GM21381 (cell line): ENCODE measurements around the gene CERS1.

Experiments used
- ATAC-seq: cut with Tn5 transposase; IDR thresholded peaks from one replicate; pipeline ENCODE4 v1.9.1; 2021; ENCODE audit warnings: mild to moderate bottlenecking, moderate library complexity; ENCODE audit not compliant: unreplicated experiment

Gene CERS1

DNA sequence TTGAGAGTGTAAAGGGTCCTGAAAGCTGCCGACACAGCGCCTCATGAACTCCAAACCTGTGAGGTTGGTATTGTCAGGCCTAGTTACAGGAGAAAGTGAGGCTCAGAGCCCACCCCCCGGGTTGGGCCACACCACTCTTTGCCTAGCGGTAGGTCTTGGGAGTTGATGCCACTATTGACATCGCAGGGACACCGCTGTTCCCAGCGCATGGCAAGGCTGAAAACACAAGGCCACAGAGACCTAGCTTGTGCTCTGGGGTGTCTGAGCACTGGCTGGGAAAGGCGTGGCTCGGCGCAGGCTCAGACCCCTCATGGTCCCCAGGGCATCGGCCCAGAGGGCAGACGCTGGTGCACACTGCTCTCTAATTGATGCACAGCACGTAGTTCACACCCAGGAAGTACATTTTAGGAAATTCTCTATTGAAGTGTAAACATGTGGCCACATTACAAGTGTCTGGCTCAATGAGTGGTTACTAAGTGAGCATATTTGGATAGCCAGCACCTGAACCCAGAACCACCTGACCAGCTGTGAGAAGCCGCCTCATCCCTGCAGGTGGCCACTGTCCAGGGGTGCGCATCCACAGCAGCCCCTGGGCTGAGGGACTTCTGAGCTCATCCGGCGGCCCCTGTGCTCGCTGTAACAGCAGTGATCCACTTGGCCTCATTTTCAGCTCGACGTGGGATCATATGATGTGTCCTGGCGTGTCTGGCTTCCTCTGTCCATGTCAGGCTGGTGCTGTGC is 36.9 kb downstream of the CERS1 start:
- no peak for ATAC-seq

DNA sequence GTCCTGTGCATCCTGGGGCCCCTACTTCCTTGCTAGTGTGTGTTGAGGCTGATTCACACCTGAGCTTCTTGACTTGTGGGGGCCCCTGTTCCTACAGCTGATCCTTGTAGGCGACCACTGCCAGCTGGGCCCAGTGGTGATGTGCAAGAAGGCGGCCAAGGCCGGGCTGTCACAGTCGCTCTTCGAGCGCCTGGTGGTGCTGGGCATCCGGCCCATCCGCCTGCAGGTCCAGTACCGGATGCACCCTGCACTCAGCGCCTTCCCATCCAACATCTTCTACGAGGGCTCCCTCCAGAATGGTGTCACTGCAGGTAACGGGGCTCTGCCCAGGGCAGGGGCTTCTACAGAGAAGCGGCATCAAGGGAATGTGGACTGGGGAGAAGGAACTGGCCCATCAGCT is 38.7 kb downstream of the CERS1 start:
- no peak for ATAC-seq

DNA sequence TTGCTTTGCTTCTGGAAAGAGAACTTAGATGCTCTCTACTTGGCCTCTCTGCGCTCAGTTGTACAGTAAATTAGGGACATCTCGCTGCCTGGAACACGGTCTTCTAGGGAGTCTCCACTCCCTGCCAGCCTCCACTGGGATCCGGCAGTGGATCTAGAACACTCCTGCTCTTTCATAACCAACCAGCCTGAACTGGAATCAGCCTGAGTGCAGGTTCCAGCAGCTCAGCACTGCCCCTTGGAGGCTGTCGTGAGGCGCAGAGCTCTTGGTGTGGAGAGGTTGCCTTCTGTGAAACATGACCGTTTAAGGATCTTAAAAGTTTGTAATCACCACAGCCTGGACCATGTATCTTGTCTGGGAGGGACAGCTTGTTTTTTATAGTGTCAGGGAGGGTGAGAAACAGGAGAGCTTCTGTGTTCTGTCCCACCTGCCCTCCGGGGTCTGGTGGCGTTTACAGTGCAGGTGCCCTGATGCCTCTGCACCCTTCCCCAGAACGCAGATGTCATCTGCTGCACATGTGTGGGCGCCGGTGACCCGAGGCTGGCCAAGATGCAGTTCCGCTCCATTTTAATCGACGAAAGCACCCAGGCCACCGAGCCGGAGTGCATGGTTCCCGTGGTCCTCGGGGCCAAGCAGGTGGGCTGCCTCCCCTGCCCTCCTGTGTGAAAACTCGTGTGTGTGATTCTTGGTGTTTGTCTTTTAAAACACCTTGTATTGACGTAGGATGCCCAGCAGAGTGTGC is 39.4 kb downstream of the CERS1 start:
- no peak for ATAC-seq

DNA sequence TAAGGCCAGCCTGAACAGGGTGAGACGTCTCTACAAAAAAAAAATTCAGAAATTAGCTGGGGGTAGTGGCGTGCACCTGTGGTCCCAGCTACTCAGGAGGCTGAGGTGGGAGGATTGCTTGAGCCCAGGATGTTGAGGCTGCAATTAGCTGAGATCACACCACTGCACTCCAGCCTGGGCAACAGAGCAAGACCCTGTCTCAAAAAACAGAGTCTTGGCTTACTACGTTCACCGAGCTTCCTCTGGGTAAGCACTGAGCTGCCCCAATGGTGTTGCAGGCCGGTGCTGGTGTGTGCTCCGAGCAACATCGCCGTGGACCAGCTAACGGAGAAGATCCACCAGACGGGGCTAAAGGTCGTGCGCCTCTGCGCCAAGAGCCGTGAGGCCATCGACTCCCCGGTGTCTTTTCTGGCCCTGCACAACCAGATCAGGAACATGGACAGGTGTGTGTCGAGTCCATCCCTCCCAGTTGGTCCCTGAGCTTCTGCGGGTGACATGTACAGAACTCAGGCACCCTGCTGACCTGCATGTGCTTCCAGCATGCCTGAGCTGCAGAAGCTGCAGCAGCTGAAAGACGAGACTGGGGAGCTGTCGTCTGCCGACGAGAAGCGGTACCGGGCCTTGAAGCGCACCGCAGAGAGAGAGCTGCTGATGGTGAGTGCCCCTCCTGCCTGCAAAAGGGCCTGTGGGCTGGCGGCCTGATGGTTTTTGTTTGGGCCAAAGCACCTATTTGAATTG is 40.1 kb downstream of the CERS1 start:
- no peak for ATAC-seq

DNA sequence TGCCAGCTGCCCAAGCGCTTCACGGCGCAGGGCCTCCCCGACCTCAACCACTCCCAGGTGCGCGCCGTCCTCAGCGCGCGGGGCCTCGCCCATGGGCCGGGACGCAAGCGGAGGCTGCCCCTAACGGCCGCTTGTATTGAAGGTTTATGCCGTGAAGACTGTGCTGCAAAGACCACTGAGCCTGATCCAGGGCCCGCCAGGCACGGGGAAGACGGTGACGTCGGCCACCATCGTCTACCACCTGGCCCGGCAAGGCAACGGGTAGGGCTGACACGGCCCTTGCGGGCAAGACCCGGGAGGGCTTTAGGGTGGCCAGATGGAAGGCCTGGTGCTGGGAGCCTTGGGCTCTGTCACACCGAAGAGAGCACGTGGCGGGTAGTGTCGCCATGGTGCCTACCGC is 41.0 kb downstream of the CERS1 start:
- ATAC-seq: no peak

DNA sequence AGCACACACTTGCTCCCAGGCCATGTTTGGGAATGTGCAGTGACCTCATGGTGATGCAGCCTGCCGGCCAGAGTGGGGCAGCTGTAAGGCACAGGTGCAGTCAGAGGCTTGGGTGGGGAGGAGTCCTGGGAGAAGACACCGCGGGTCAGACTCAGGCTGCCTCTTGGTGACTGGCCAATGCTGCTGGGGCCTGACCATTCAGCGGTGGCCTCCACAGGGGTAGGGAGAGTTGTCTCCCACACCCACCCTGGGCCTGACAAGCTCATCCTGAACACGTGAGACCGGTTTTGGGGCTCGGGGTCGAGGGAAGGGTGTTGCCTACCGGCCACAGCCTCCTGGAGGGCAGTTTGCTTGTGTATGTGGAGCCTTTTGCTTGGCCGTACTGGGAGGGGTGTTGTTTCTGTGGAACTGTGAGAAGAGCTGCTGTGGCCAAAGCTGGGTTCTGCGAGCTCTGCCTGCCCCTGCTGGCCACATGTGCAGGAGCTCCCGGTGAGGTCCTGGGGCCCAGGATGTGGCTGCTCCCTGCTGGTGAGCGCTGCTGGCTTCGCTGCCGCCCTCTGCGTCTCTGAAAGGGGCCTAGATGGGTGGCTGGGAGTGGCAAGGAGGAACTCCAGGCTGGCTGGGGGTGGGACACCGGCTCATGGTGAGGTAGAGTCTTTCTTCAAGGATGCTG is 42.1 kb downstream of the CERS1 start:
- no peak for ATAC-seq

DNA sequence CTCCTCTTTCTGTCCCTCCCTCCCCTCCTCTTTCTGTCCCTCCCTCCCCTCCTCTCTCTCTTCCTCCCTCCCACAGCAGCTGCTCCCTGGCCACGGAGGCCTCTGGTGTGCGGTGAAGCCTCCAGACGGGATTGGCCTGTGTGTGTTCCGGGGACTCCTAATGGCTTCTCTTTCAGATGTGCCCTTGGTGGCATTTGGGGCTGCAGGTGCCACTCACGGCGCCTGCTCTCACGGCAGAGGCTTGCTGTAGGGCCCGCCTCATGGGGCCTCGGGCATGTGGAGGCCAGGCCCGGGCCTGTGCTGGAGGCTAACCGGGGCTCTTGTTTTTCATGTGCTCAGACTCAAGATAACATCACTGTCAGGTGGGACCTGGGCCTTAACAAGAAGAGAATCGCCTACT is 43.3 kb downstream of the CERS1 start:
- ATAC-seq: no peak

DNA sequence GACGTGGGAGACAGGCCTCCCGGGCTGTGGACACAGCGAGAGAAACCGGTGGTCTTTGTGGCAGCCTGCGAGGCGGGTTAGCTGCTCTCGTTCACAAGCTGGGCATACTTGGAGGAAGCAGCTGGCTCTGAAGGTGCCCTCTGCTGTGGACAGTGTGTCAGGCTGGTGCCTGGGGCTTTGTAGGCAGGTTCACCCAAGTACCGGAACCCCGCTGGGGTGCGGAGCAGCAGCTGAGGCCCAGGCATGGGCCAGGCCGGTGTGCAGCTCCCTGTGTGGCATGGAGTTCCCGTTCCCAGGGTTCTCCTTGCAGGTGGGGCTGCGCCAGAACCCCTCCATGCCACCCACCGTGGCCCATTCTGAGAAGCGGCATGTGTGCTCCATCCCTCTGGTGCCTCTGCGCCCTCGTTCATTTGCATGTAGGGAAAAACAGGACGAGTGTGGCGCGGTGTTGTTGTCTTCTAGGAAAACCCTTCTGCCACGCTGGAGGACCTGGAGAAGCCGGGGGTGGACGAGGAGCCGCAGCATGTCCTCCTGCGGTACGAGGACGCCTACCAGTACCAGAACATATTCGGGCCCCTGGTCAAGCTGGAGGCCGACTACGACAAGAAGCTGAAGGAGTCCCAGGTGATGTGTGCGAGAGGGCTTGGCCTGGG is 44.2 kb downstream of the CERS1 start:
- ATAC-seq: no peak

DNA sequence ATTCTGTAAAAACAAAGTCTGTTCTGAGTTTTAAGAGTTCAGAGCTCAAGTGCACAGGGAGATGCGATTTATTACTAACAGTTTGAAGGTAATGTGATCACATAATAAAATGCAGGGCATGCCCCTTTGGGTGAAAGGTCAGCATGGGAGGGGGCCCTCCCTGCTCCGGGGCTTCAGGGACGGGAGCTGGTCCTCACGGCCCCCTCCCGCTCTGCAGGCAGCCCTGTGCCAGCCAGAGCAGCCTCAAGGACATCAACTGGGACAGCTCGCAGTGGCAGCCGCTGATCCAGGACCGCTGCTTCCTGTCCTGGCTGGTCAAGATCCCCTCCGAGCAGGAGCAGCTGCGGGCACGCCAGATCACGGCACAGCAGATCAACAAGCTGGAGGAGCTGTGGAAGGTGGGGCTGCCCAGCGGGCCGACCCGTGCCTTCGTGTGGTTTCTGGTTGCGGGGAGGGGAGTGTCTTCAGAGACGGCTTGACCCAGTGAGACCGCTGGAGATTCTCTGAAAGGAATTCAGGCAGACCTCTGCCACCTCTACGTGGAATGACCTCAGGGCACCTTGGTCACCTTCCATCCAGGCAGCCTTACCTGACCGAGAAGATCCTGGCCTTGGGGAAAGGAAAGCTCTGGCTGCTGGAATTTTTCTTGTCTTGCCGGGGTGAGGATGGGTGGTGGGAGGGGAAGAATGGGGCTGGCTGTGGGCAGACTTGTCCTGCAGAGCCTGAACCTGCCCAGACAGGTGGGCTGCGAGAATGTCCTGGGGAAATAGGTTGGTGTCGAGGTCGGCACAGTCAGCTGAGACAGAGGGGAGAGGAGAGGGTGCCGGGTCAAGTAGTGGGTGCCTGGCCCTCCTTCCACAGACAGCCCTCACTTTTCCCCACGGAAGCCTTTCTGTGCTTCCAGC is 45.2 kb downstream of the CERS1 start:
- ATAC-seq: no peak

DNA sequence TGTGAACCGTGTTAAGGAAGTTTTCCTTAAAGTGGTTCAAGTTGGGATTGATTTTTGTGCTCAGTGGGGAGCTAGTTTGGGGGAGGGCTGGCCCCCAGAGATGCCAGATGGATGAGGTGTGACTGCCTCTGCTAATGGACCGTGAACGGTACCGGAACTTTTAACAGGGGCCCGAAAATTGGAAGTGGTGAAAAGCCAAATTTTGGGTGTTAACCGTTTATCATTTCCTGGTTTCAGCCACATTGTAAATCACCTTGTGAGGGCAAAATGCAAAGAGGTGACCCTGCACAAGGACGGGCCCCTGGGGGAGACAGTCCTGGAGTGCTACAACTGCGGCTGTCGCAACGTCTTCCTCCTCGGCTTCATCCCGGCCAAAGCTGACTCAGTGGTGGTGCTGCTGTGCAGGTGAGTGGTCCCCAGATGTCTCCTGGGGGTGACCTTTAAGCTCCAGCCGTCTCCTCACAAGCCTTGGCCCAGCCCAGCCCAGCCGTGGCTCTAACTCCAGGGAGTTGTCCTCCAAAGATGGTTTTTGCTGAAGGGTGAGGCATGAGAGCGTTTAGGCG is 46.0 kb downstream of the CERS1 start:
- ATAC-seq: no peak

DNA sequence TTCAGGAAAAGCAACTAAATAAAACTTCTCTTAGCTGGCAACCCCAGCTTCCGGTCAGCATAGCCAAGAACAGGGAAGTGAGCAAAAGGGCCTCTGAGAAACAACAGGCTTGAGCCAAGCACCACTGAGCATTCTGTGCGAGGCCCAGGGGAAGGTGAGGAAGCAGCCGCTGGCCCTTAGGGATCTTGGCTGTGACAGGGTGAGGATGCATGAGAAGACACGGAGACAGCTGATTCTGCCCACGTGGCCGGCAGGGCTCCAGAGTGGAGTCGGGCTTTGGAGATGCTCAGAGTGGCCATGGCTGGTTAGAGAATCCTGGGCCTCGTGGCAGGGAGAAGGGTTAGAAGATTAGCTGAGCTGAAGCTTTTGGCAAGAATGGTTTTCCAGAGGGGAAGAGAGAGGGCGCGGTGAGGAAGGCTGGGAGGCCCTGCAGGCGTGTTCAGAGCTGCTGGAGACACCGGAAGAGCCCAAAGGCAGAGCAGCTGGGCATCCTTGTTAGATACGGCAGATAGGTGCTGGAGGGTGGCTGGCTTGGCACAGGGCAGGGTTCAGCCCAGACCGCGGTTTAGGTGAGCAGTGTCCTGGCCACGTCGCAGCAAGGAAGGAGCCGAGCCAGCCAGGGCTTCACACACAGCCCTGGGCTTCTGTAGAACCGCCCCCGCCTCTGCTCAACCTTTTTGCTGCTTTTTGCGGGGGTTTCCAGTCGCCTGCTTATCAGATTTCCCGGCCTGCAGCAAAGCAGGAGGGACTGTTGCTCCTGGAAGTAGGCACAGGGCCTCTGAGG is 46.9 kb downstream of the CERS1 start:
- ATAC-seq: no peak

DNA sequence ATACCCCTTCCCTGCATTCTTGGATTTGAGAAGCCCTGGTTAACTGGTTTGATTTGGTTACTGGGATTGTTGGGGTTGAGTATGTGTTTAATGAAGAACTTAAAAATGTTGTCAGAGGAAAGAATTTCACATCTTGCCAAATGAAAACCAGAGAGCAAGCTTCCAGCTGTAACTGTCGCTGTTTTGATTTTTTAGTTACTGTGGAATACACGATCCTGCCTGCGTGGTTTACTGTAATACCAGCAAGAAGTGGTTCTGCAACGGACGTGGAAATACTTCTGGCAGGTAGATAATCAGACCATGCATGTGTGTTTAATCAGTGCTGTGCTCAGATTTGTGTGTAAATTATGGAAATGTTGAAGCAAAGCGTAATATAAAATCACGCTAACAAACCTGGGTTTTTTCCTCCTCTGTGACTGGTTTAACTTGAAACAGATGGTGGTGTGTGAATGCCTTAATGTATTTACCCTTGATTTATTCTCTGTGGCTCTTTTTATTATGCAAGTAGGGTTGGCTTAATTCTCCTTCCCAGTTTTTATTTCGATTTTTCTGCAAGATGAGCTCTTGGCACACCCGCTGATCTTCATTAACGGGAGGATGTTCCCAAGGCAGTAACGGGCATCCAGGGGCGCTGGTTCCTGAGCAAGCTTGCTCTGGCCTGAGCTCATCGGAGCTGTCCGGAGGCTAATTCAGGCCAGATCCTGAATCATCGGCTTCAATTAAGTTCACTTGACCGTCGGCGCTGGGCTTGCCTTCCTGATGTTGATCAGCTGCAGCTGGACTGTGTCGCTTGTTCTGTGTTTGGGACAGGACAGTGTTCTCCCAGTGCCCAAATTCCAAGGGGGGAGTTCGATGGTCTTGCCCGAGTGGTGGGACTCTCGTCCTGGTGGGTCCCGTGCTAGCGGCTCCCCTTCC is 48.2 kb downstream of the CERS1 start:
- ATAC-seq: no peak

DNA sequence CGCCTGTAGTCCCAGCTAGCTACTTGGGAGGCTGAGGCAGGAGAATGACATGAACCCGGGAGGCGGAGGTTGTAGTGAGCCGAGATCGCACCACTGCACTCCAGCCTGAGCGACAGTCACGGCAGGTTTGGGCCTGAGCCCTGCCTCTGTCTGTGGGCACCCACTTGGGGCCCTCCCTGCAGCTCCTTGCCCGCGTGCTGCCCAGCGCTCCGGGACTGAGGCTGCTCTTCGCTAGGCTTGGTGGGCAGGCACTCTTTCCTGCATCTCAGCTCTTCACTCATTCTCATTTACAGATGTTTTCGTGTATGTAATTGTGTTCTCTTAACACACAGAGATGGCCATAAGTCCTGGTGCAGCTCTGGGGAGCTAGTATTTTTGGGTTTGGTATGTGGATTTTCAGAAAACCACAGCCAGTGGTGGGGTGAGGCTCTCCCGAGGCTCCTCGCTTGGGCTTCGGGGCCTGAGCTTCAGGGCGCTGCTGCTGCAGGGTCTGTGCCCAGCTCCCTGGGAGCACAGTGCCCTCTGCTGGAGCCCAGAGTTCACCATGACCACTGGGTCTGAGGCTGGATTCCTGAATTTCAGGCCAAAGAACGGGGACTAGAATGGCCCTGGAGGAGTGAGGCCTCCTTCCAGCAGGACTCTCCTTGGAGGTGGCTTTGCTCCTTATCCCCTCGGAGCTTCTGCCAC is 49.0 kb downstream of the CERS1 start:
- no peak for ATAC-seq

DNA sequence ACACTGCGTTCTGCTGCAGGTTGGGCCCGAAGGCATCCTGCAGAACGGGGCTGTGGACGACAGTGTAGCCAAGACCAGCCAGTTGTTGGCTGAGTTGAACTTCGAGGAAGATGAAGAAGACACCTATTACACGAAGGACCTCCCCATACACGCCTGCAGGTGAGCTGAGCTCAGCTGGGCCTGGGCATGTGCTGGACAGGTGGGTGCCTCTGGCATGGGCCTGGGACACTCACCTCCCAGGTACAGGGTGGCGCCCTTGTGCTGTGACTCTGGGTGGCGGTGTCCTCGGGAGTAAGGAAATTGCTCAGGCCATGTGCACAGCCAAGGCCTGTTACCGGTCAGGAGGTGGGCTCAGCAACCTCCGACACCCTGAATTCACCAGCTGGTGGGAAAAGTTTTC is 50.0 kb downstream of the CERS1 start:
- no peak for ATAC-seq

DNA sequence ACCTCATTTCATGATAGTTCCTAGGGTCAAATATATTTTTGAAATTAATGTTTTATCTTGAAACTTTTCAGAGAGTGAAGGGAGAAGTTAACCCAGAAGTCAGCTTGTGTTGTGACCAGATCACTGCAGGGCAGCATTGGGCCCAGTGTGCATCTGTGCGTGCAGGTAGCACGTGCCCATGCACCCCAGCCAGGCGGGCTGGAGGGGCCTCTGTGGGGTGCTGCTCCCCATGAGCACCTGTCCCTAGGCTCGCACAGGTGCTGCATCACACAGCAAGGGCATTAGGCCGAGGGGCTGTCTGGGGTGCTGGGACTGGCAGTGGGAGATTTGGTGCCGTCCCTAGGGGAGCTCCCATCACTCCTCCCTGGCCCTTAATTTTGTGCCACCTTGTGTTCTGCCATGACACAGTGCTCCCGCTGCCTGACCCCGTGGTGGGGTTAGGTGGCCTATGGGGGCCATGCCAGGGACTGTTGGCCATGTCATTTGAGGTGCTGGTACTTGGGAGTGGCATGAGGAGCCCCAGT is 51.1 kb downstream of the CERS1 start:
- no peak for ATAC-seq

DNA sequence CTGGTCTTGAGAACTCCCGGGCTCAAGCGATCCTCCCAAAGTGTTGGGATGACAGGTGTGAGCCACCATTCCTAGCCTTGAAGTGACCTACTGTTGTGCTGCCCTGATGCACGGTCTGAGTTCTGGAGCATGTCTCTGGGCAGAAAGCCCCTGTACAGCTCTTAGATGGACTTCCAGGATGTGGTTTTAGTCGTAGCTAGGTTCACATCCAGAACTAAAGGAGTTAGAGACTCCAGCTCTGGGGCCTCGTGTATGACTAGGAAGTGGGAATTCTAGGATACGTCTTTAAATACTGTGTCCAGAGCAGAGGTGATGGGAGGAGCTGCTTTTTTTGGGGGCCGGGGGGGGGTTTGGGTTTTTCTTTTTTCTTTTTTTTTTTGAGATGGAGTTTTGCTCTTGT is 52.0 kb downstream of the CERS1 start:
- no peak for ATAC-seq

DNA sequence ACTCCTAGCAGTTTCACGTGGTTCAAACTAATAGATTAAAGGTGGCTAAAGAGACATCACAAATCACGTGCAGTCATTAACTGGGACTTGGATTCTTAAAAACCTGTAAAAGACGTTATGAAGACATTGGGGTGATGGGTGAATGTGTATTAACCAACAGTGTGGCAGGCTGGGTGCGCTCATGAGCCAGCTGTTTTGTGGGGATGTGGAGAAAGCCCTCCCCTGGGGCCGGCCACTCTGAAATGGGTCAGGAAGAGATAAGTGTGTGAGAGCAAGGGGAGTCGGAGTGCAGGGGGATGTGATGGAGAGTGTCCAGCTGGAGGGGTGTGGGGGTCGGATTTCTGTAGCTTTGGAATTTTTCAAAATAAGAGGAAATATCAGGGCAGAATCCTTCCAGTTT is 53.8 kb downstream of the CERS1 start:
- no peak for ATAC-seq
